ENCODE measurements around the gene EDC4.
A peak's percentile ranks its signal among the peaks of the same experiment; 100 is the strongest.
"Not testable (repeated sequence)": the region's sequence is repeated elsewhere in the genome, so short reads cannot be mapped to it uniquely, and the experiment has no call there.

Gene EDC4

GRCh38 chr16:67847064-67847861 lies 25.6 kb upstream of the EDC4 start, which contains the start of gene CENPT:
TSS of gene CENPT (minus strand) at chr16:67847693. CDS start at chr16:67833859, 13,834 bp downstream.
- no peak for DNase-seq

DNA sequence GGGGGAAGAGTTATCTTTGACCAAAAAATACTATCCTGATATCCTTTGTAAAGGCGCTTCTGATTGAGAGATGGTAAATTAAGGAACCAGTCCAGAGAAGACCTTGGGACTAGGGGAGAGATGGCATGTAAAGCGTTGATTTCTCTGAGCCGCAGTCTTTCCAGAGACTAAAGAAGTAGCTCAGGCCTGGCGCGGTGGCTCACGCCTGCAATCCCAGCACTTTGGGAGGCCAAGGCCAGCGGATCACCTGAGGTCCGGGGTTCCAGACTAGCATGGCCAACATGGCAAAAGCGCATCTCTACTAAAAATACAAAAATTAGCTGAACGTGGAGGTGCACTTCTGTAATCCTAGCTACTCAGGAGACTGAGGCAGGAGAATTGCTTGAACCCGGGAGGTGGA lies 24.7 kb upstream of the EDC4 start:
- no peak for DNase-seq

- no peak for DNase-seq
Measured at GRCh38 chr16:67853670-67854069, 19.2 kb upstream of the EDC4 start.

- DNase-seq: no peak
Measured at GRCh38 chr16:67855789-67856188, 17.1 kb upstream of the EDC4 start.

DNA sequence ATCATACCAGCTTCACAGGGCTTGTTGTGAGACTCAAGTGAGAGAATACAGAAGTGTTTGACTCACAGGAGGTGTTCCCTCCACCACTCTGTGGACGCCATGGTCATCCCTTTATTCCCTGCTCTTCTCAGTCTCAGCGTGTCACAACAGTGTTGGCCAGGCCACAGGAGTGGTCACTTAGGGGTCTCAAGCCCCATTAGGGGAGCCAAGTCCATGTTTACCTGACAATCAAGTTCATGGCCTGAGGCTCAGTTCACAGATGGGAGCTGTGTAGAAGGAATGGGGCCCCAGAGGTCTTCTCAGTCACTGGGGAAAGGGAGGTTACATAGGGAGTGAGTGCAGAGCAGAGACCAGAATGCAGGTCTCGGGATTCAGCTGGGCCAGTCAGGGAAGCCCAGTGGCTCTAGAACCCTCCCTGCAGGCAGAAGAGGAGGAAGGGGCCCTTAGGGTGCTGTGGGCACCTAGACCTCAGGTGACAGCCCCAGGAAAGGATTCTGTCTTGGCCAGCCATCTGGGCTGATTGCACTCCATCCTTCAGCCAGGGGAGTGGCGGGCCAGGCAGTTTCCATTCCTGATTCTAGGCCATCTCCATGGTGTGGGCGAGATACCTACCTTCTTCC lies 15.8 kb upstream of the EDC4 start:
- no peak for DNase-seq

DNA sequence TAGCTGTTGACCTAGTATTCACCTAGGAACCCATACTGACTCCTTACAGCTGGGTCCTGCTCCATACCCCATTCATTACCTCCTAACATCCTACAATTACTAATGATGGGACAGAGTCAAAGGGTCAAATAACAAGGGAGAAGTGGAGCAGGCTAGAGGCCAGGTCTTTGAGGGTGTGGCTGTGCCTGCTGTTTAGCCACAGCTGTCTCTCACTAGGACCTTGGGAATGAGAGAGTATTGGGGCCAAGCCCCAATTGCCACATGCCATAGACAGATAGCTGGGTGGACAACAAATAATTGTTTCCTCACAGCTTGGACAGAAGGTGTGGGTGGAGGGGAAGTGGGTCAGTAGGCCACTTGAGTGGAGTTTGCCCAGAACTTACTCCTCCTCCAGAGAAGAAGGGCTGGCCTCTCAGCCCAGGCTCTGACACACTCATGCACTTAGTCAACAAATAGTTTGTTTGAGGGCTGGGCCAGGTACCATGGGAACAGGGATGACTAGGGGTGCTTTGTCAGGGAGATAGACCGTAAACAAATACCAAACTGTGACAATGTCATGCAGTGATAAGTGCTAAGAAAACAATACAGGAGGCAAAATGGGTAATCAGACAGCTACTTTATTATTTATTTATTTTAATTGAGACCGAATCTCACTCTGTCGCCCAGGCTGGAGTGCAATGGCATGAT lies 15.2 kb upstream of the EDC4 start:
- peak; percentile 10 for DNase-seq

GRCh38 chr16:67858500-67858899 lies 14.4 kb upstream of the EDC4 start:
- no peak for DNase-seq

GRCh38 chr16:67860589-67861398 lies 12.1 kb upstream of the EDC4 start:
- no peak for DNase-seq

DNA sequence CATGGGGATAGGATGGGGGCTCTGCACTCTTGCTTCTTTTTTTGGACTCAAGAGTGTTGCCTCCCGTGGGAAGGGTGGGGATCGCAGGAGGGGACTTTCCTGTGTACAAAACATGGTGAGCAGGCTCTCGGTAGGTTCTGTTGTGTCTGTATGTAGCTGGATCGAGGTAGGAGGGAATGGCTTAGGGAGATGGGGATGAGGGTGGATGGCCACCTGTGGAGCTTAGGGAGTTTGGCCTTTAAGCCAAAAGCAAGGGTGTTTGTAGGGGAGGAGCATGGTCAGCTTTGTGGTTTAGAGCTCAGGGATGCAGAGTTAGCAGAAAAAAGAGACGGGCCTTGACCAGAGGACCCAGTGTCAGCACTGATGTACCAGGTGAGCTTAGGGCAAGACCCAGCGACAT lies 11.0 kb upstream of the EDC4 start:
- no peak for DNase-seq

DNA sequence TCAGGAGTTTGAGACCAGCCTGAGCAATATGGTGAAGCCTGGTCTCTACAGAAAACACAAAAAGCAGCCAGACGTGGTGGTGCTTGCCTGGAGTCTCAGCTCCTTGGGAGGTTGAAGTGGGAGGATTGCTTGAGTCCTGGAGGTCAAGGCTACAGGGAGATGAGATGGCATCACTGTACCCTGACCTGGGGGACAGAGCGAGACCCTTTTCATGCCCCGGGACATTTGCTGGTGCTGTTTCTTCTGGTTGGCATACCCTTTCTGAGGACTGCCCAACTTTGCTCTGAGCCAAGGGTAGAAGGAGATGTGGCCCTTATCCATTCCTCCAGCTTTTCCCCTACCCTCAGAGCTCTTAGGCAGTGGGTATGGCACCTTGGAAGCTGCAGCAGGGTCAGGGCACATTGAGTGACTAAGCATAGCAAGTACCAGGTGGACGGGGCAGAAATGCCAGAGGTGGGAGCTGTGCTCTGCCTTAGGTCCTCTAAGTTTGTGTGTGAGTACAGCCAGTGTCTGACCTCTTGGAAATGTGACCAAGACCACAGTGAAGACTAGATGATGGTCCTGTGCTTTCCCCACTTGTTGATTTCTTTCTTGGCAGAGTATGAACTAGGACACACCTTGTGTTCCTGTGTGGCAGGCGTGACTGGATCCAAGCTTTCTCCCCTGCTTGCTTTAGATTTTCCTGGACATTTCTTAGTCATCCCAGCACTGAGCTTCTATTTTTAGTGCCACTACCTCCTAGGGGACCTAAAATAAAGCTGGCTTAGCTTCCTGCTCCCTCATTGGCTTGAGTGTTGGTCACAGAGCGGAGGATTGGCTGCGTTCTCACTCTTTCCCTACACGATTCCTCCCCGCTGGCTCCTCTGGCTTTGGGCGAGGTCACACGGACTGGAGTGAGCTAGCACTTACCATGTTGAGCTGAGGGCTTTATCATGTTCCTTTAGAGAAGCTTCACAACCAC lies 9.9 kb upstream of the EDC4 start:
- no peak for DNase-seq

DNA sequence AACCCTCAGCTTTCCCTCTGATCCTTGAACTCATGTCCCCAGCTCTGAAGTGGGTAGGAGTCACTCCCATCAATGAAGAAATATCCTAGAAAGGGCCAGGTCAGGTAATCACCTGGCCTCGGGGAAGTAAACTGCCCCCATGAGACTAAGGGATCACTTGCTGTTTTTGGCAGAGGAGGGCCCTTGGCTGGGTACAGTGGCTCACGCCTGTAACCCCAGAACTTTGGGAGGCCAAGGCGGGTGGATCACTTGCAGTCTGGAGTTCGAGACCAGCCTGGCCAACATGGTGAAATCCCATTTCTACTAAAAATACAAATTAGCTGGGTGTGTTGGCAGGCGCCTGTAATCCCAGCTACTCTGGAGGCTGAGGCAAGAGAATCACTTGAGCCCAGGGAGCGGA lies 8.8 kb upstream of the EDC4 start:
- DNase-seq: not testable (repeated sequence)

- DNase-seq: no peak
Measured at GRCh38 chr16:67864594-67864993, 8.3 kb upstream of the EDC4 start.

GRCh38 chr16:67865318-67865717 lies 7.5 kb upstream of the EDC4 start:
- DNase-seq: no peak

DNA sequence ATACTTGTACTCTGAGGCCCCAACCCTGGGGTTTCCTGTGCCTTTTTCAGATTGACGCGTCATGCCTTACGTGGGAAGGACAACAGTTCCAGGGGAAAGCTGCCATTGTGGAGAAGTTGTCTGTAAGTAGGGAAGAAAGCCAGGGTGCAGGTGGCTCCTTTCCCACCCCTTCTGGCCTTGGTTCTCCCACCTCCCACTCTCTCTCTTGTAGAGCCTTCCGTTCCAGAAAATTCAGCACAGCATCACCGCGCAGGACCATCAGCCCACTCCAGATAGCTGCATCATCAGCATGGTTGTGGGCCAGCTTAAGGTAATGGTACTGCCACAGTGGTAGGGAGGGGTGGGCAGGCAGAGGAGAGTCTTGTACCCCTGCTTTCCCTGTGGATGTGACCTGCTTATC lies 4.6 kb upstream of the EDC4 start:
- DNase-seq: no peak

- no peak for DNase-seq
Measured at GRCh38 chr16:67869653-67870052, 3.2 kb upstream of the EDC4 start.

DNA sequence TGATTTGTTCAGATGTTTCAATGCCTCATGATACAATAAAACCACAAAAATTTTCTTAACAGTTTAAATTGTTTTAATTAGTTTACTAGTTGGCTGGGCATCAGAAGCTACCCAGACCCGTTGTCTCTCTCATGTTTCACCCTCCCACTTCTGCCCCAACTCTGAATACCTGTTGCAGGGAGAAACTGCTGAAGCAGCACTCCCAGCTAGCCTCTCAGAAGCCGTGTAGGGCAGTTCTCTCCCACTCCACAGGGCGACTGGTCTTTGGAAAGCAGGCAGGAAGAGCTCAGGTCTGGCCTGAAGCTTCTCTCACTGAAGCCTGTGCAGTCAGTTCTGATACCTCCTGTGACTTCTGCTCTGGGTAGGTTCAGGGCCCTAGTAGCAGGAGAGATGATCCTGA lies 1.6 kb upstream of the EDC4 start:
- DNase-seq: no peak

DNA sequence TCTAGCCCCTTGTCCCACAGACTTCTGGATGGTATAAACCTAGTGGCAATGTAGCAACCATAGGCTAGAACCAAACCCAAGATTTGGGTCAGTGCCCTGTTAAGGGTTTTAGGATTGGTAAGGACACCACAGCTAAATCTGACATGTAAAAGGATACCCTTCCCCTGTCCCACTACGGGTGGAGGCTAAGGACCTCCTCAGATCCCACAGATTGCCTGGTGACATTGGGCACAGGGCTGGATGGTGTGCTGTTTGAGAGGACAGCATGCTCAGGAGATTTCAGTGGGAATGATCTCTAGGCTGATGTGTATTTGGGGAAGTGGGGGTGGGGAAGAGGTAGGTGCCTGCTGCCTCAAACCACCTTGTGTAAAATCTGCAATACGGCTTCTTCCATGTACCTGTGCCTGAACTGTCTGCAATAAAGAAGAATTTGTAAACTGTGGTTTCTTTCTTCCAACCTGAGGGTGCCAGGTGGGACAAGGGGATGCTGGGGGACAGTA lies 671 bp upstream of the EDC4 start:
- no peak for DNase-seq

DNA sequence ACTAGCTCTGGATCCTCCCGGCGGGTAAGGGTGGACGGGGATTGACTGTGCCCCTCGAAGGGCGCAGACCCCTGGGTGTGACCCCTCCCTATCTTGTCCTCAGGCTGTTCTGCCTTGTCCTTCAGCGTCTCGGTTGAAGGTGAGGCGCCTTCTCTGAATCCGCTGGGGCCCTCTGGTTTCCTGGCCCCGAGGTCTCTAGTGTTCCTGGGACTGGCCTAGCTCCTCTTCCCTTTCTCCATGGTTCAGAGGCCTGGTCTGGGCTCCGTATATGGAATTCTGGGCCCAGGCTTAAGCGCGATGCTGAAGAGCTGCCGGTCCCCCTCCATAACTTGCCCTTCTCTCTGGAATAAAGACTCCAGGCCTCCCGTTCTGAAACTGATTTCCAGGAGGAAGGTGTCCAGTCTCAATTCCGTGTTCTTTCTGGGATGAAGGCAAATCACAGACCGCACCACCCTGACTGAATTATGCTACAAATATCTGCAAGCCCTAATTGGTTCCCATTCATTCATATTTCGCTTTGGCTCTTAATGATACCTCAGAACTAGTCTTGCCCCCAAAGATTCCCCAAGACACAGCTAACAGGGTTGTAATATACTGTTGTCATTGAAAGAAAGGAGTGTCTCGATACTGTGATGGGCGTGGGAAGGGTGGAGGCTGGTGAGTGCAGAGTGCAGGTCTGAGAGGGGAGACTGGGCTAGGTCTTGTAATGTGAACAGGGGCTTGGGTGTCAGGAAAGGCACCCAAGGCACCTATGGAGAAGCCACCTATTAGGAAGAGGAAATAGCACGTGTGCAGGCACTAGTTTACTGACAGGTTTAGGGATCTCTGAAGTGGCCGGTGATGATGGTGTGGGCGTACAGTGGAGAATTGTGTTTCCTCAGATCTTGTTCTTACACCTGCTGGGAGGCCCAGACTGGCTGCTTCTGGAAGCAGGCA lies 851 bp downstream of the EDC4 start:
- no peak for DNase-seq

DNA sequence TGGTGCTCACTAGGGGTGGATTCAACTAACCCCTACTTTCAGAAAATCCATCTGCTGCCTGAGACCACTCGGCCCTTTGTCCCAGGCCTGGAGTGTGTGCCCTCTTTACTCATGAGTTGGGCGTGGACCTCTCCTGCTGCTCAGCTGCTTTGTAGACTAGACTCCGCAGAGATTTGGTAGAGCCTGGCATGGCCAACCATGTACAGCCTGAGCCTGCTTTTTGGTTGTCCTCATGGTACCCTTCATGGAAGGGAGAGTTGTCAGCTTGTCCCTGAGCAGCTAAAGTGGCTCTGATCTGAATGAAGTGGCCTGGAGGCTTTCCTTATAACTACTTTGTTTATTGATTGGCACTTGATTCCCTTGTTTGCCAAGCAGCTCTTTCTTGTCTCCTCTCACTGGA lies 1.5 kb downstream of the EDC4 start:
- no peak for DNase-seq

GRCh38 chr16:67877064-67877463 lies 4.2 kb downstream of the EDC4 start:
- DNase-seq: no peak

DNA sequence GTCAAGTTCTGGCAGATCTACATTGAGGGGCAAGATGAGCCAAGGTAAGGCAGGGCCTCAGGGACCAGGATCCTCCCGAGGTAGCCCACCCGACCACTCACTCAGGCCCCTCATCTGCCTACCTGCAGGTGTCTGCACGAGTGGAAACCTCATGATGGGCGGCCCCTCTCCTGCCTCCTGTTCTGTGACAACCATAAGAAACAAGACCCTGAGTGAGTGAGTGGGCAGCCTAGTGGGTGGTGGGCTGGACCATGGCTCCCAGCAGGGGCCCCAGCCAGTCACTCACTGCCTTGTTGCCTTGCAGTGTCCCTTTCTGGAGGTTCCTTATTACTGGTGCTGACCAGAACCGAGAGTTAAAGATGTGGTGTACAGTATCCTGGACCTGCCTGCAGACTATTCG lies 5.4 kb downstream of the EDC4 start:
- DNase-seq: no peak
